KOPT-K1 (cell line): ENCODE measurements around the gene PTPRN2.
A peak's percentile ranks its signal among the peaks of the same experiment; 100 is the strongest.
"Not testable (repeated sequence)": the region's sequence is repeated elsewhere in the genome, so short reads cannot be mapped to it uniquely, and the experiment has no call there.

Source experiments
- H3K27ac ChIP-seq: fragments of 200-600 bp; sonication (generic); 2 replicates; pipeline ENCODE4 v1.5.1; 2016; ENCODE audit warnings: antibody characterized with exemption, mild to moderate bottlenecking, low read depth, low read length; ENCODE audit not compliant: poor library complexity, severe bottlenecking
- H3K36me3 ChIP-seq: fragments of 200-600 bp; sonication (generic); 2 replicates; pipeline ENCODE4 v1.5.1; 2017; ENCODE audit warnings: antibody characterized with exemption, mild to moderate bottlenecking, low read length, moderate library complexity; ENCODE audit not compliant: insufficient read depth
- H3K9me3 ChIP-seq: fragments of 200-600 bp; sonication (generic); 2 replicates; pipeline ENCODE4 v1.5.1; 2017; ENCODE audit warnings: antibody characterized with exemption, low read length, mild to moderate bottlenecking; ENCODE audit not compliant: insufficient read depth, poor library complexity, severe bottlenecking

The PTPRN2 gene

DNA sequence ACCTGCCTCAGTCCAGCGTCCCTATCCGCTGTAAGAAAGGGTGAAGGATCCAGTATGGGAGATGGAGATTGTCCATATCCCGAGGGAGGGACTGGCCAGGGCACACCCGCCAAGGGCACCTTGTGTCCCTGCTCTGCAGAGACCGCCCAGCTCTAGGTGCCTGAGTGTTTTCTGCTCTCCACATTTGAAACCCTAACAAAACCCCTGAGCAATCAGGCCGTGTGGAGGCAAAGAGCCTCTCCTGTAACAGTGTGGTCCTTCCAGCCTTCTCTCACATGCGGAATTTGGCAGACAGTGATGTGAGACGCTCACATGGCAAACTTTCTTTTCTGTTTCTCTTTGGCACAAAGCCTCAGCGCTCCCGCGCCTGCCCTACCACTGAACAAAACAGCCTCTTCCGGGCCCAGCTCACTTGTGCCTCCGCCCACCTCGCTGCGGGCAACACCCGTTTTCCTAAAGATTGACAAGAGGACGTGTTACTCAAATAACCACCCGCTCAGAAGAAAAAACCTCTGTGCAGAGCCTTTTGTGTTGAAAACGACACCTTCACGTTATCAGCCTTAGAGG lies 736.0 kb downstream of the PTPRN2 start:
- Histone ChIP-seq H3K27ac (peak overlapping the region; percentile 75), H3K9me3 (no peaks in the 10 kb centered on the region), H3K36me3 (no peaks in the 10 kb centered on the region)

DNA sequence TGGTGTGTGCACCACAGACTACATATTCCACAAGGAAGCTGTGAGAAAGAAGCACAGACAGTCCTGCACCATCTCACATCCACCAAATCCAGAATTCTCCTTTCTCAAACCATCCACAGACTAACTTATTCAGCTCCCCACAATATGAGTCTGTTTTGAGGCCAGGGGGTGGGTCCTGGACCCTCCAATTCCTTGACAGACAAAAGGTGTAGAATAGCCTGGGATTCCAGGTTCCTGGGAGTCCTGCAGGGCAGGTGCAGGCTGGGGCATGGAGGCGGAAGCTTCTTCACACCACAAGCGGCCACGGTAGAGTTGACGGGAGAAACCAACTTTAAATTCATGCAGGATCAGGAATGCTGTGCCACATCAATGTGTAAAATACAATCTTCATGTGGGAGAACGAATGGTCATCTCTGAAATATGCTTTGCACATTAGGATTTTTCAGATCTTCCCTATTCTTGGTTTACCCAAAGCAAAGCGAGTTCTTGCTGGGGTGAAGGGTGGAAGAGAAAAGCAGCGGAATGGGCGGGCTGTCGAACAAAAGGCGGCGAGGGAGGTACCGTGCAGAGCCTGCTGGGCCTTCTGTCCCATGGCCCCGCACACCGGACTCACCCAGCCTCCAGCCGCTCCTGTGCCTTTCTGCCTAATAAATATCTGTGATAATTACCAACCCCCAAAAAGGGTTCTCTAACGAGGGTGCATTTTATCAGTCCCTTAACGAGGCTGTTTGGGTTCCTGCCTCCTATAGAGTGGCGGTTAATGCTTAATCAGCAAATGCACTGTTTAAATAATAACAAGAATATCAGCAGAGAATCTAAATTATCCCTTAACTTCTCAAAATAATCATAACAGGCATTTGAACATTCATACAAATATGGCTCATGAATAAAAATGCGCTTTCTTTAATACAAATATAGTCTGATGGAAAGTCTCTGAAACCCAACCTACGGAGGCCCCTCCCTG lies 736.9 kb downstream of the PTPRN2 start:
- no peaks in the 10 kb centered on the region for H3K9me3 ChIP-seq
- H3K36me3 ChIP-seq = no peaks in the 10 kb centered on the region
- peak overlapping the region; percentile 75 for H3K27ac ChIP-seq

- H3K36me3 ChIP-seq = no peaks in the 10 kb centered on the region
- H3K27ac ChIP-seq = no peak overlapping the region
- no peaks in the 10 kb centered on the region for H3K9me3 ChIP-seq
Measured at GRCh38 chr7:157849726-157850125, 737.9 kb downstream of the PTPRN2 start.

- Histone ChIP-seq H3K9me3 (no peaks in the 10 kb centered on the region), H3K36me3 (no peaks in the 10 kb centered on the region), H3K27ac (no peak overlapping the region)
Measured at GRCh38 chr7:157849341-157849596, 738.4 kb downstream of the PTPRN2 start.

DNA sequence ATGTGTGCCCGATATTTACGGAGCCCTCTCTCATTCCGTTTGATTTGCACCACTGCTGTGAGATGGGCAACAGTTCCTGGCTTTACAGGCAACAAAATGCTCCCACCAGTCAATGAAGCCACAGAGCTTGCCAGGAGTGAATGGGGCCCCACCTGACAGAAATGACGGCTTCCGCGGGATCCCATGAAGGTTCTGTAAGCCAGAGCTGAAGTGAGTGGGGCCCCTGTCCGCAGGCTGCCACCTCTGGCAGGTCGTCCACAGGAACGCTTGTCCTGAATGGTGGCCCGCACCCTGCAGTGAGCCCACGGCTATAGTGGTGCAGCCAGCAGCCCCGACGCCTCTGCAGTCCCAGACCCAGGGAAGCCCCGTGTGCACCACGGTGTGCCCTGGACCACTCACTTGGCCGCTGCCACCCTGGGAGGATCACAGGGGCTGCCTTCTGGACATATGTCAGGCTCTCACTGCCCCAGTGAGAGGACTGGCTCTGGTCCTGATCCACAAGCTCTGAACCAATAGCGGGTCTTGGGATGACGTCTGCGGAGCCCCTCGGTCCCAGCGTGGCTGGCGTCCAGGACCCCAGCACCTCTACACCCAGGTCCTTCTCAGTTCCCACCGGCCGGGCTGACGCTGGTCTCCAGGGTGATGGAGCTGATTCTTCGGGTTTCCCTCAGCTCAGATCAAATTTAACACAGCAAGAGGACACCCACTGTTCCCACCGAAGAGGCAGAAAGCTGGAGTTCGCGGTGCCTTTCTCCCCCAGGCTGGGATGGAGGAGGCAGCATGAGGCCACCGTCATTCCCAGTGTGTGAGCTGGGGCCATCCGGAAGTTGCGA lies 738.9 kb downstream of the PTPRN2 start:
- Histone ChIP-seq H3K9me3 (no peaks in the 10 kb centered on the region), H3K27ac (no peak overlapping the region), H3K36me3 (no peaks in the 10 kb centered on the region)

DNA sequence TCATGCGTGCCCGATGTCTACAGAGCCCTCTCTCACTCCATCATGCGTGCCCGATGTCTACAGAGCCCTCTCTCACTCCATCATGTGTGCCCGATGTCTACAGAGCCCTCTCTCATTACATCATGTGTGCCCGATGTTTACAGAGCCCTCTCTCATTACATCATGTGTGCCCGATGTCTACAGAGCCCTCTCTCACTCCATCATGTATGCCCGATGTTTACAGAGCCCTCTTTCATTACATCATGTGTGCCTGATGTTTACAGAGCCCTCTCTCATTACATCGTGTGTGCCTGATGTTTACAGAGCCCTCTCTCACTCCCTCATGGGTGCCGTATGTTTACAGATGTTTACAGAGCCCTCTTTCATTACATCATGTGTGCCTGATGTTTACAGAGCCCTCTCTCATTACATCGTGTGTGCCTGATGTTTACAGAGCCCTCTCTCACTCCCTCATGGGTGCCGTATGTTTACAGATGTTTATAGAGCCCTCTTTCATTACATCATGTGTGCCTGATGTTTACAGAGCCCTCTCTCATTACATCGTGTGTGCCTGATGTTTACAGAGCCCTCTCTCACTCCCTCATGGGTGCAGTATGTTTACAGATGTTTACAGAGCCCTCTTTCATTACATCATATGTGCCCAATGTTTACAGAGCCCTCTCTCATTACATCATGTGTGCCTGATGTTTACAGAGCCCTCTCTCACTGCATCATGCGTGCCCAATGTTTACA lies 739.7 kb downstream of the PTPRN2 start:
- not testable (repeated sequence) for H3K36me3 ChIP-seq, H3K9me3 ChIP-seq, H3K27ac ChIP-seq

- not testable (repeated sequence) for H3K27ac ChIP-seq, H3K9me3 ChIP-seq, H3K36me3 ChIP-seq
Measured at GRCh38 chr7:157846746-157847145, 740.9 kb downstream of the PTPRN2 start.

DNA sequence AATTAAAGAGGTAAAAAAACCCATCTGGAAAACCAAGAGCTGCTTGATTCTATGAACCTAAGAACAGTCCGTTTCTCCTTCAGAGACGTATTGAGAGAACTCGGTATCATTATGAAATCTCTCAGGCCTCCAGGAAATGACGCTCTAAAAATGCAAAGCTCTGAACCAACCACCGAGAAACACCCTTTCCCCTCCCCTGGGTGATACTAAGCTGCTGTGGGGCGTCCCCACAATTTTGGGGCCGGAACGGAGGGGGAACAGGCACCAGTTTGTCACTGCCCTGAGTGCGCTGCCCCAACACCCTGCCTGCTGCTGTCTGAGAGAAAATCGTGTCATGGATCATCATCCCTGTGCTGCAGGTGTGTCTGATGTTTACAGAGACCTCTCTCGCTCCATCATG lies 741.4 kb downstream of the PTPRN2 start:
- Histone ChIP-seq H3K9me3 (no peaks in the 10 kb centered on the region), H3K27ac (no peak overlapping the region), H3K36me3 (no peaks in the 10 kb centered on the region)

GRCh38 chr7:157845203-157845835 lies 742.3 kb downstream of the PTPRN2 start:
- Histone ChIP-seq H3K36me3 (no peaks in the 10 kb centered on the region), H3K9me3 (peaks cover 3% of the 10 kb centered on the region), H3K27ac (no peak overlapping the region)

DNA sequence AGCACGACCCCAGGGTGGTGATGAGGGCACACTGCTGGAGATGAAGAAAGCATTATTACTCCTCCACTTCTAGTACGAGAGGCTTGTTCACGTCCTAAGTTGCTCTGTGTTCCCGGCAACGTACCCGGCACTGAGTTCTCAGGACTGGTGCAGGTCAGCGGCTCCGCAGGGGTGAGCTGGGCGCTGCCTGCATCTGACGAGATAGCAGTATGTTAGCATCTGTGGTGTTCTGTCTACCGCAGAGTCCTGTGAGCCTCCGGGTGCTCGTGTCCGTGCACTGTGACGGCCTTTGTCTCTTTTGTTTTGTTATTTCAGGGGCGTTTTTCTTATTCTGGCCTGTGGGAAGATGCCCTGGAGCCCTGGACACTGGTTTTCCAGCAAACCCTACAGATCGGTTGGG lies 743.0 kb downstream of the PTPRN2 start:
- Histone ChIP-seq H3K27ac (no peak overlapping the region), H3K36me3 (no peaks in the 10 kb centered on the region), H3K9me3 (peaks cover 10% of the 10 kb centered on the region)

DNA sequence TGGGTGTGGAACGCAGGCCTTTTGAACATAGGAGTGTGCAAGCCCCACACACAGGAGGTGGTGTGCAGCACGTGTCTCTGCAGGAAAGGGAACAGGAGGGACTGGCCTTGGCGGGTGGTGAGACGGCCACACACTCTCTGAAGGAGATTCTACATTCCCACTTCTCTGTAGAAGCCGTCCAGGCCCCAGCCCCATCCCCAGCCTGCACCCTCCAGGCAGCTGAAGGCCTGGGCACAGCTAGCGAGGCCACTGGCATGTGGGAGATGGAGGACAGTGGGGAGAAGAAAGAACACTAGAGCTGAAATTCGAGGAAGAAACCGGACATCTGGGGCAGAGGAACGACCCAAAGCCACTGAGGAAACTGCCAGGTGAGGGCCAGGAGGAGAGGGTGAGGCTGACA lies 743.5 kb downstream of the PTPRN2 start:
- no peak overlapping the region for H3K27ac ChIP-seq
- H3K36me3 ChIP-seq = no peaks in the 10 kb centered on the region
- peaks cover 13% of the 10 kb centered on the region for H3K9me3 ChIP-seq

GRCh38 chr7:157843336-157844140 lies 744.1 kb downstream of the PTPRN2 start:
- no peaks in the 10 kb centered on the region for H3K36me3 ChIP-seq
- H3K27ac ChIP-seq = no peak overlapping the region
- H3K9me3 ChIP-seq = peaks cover 13% of the 10 kb centered on the region

DNA sequence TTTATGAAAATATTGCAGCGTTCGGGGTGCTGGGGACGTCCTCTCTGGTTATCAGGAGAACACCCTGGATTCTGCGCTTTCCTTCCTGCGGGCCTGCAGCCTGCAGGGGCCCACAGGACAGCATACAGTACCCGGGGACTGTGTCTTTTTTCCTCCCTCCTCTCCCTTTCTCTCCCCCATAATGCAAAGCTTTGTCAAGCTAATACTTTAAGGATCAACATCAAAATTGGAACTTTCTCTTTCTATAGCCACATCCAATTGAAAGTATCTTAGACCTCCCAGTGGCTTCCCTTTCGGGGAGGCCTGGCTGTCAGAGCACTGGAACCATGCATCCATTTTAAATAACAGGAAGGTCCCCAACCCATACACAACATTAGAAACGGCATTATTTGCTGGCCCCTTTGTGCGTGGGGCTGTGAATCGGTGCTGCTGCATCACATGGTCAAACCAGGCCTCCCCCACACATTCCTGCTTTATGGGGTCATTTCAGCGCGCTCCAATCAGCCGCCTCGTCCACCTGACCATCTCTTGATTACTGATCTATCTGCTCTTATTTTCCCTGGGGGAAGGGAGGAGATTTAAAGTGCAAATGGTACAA lies 745.8 kb downstream of the PTPRN2 start:
- no peak overlapping the region for H3K27ac ChIP-seq
- peaks cover 13% of the 10 kb centered on the region for H3K9me3 ChIP-seq
- no peaks in the 10 kb centered on the region for H3K36me3 ChIP-seq
